HepG2 (cell line): ENCODE results near the gene KNL1. TPM values are rescaled to one million over a fixed set of nuclear protein-coding genes. Genes with fewer than 3 reads are reported as not detected.

ENCODE experiments used
- CREM ChIP-seq, 2 experiments: sonication (generic) in 1 of 2; formaldehyde crosslinking in 1 of 2; IDR thresholded peaks; 2 replicates each; pipeline versions ENCODE4 v1.4.0 to v1.6.1; 2016 to 2020; ENCODE audit warnings: antibody characterized with exemption in 1 of 2, mild to moderate bottlenecking in 1 of 2, missing genetic modification reagents in 1 of 2
- FLYWCH1 ChIP-seq: sonication (generic); formaldehyde crosslinking; IDR thresholded peaks from 2 replicates; pipeline ENCODE4 v1.8.1; 2023; ENCODE audit warnings: mild to moderate bottlenecking, missing genetic modification reagents
- HNF4G ChIP-seq, 2 experiments: sonication (generic) in 1 of 2; formaldehyde crosslinking in 1 of 2; IDR thresholded peaks; 2 replicates each; pipeline versions ENCODE4 v1.4.0 to v1.6.1; 2011 to 2020; ENCODE audit warnings: borderline replicate concordance in 2 of 2, low read depth in 2 of 2, mild to moderate bottlenecking in 2 of 2, low read length in 1 of 2, missing genetic modification reagents in 1 of 2, moderate library complexity in 1 of 2
- PREB ChIP-seq: sonication (generic); formaldehyde crosslinking; IDR thresholded peaks from 2 replicates; pipeline ENCODE4 v1.4.0; 2020; ENCODE audit warnings: missing genetic modification reagents
- ZMYM3 ChIP-seq: sonication (generic); formaldehyde crosslinking; IDR thresholded peaks from 2 replicates; pipeline ENCODE4 v1.5.1; 2020; ENCODE audit warnings: mild to moderate bottlenecking, missing genetic modification reagents
- ZNF142 ChIP-seq: sonication (generic); formaldehyde crosslinking; IDR thresholded peaks from 2 replicates; pipeline ENCODE4 v1.4.0; 2020; ENCODE audit warnings: missing genetic modification reagents
- ZNF275 ChIP-seq: sonication (generic); formaldehyde crosslinking; IDR thresholded peaks from 2 replicates; pipeline ENCODE4 v1.8.0; 2022; ENCODE audit warnings: missing genetic modification reagents, mild to moderate bottlenecking, inconsistent platforms, borderline replicate concordance
- ZNF781 ChIP-seq: sonication (generic); formaldehyde crosslinking; IDR thresholded peaks from 2 replicates; pipeline ENCODE4 v1.5.1; 2020; ENCODE audit warnings: borderline replicate concordance, mild to moderate bottlenecking, missing genetic modification reagents; ENCODE audit errors: not compliant biosample characterization
- ZNF784 ChIP-seq: sonication (generic); formaldehyde crosslinking; IDR thresholded peaks from 2 replicates; pipeline ENCODE4 v1.5.1; 2020; ENCODE audit warnings: missing genetic modification reagents, mild to moderate bottlenecking, borderline replicate concordance
- polyA plus RNA-seq, 8 experiments: library from polyadenylated mRNA; depleted of rRNA in 3 of 8; stranded (reverse) in 7 of 8; unstranded in 1 of 8; fragments of >200 nt; fragmentation: Illumina TruSeq in 4 of 8; extraction: Trizol in 4 of 8; gene quantifications; 2 replicates each; pipeline versions ENCODE4 v1.2.1 to v1.2.3, GENCODE V29; 2011 to 2016; ENCODE audit warnings: low read depth in 4 of 8, missing spikeins in 1 of 8, mixed read lengths in 1 of 8; ENCODE audit not compliant: insufficient read depth in 1 of 8
- total RNA-seq, 5 experiments: library from RNA; depleted of rRNA; stranded (reverse); fragments of >200 nt; fragmentation: Illumina TruSeq; extraction: Trizol; gene quantifications; 2 replicates each; pipeline ENCODE4 v1.2.3, GENCODE V29; 2016; ENCODE audit warnings: low read depth in 1 of 5

The KNL1 gene
- total and polyA plus RNA-seq, 2 of the 13 experiments (the other 11 are each of a cell fraction or from before 2014, with no cell fraction given) = 8.0 to 21.4 TPM

GRCh38 chr15:40623361-40623760 lies 29.3 kb downstream of the KNL1 start (continued):
- TF ChIP-seq ZNF142 (CRISPR knock-in tag) = no peak
- TF ChIP-seq PREB (CRISPR knock-in tag) = no peak
- no peak for TF ChIP-seq ZNF784 (CRISPR knock-in tag)
- no peak for TF ChIP-seq CREM (IDR thresholded peaks at IDR 0.05)
- no peak for TF ChIP-seq CREM (CRISPR knock-in tag; IDR thresholded peaks at IDR 0.05)
- no peak for TF ChIP-seq ZMYM3 (CRISPR knock-in tag)
- no peak for TF ChIP-seq HNF4G (IDR thresholded peaks at IDR 0.05; ENCODE audit: borderline replicate concordance, low read depth, low read length)
- no peak for TF ChIP-seq HNF4G (CRISPR knock-in tag; IDR thresholded peaks at IDR 0.05; ENCODE audit: borderline replicate concordance, low read depth)
- TF ChIP-seq ZNF781 (CRISPR knock-in tag) = no peak
- TF ChIP-seq ZNF275 (CRISPR knock-in tag) = no peak
- no peak for TF ChIP-seq FLYWCH1
